Caco-2 (cell line): ENCODE measurements around the gene IL1RL1. TPM values are rescaled to one million over a fixed set of nuclear protein-coding genes. Genes with fewer than 3 reads are reported as not detected.

ENCODE experiments used
- BruUV-seq: library from RNA; stranded (reverse); fragments of 400-500 nt; replicated peaks from 2 replicates; lab custom pipeline; 2021; lab: Mats Ljungman, UMichigan
- CTCF ChIA-PET: fragments of 300-600 bp; sonication (Branson Sonifier 250); formaldehyde crosslinking; loops from one replicate; lab custom pipeline; 2022; ENCODE audit warnings: antibody characterized with exemption; lab: Charles Lee
- POLR2A ChIA-PET: fragments of 300-600 bp; sonication (Branson Sonifier 250); formaldehyde crosslinking; loops from one replicate; lab custom pipeline; 2022; ENCODE audit warnings: antibody characterized with exemption; lab: Charles Lee
- DNase-seq, 2 experiments: peaks; one replicate each; pipeline versions ENCODE4 v3.0.0 to v3.0.0-alpha.2; 2020 to 2022
- H3K27me3 ChIP-seq: replicated peaks from 2 replicates; pipeline ENCODE4 v1.6.0; 2011; ENCODE audit warnings: low read length; ENCODE audit not compliant: control insufficient read depth, insufficient read depth
- H3K36me3 ChIP-seq: 2 replicates; pipeline ENCODE4 v1.5.1; 2011; ENCODE audit warnings: low read length; ENCODE audit not compliant: control insufficient read depth, insufficient read depth
- H3K4me1 ChIP-seq: fragments of 250-450 bp; sonication (Bioruptor Pico); 2 replicates; pipeline ENCODE4 v1.5.1; 2020; ENCODE audit warnings: mild to moderate bottlenecking
- H3K4me3 ChIP-seq: 2 replicates; pipeline ENCODE4 v1.5.1; 2011; ENCODE audit warnings: low read depth, mild to moderate bottlenecking, control low read depth, low read length
- H3K9me3 ChIP-seq: fragments of 250-450 bp; sonication (Bioruptor Pico); 2 replicates; pipeline ENCODE4 v1.5.1; 2020; ENCODE audit warnings: mild to moderate bottlenecking, moderate library complexity
- H3K27ac Mint-ChIP-seq: one replicate; pipeline ENCODE4 v1.8.0; 2022; ENCODE audit warnings: mixed read lengths; ENCODE audit not compliant: unreplicated experiment
- H3K27me3 Mint-ChIP-seq: one replicate; pipeline ENCODE4 v1.8.0; 2022; ENCODE audit warnings: mixed read lengths; ENCODE audit not compliant: insufficient read depth, unreplicated experiment
- H3K36me3 Mint-ChIP-seq: one replicate; pipeline ENCODE4 v1.8.0; 2022; ENCODE audit warnings: mild to moderate bottlenecking, mixed read lengths; ENCODE audit not compliant: insufficient read depth, unreplicated experiment
- H3K4me1 Mint-ChIP-seq: one replicate; pipeline ENCODE4 v1.8.0; 2022; ENCODE audit warnings: low read depth, mixed read lengths; ENCODE audit not compliant: unreplicated experiment
- H3K4me3 Mint-ChIP-seq: one replicate; pipeline ENCODE4 v1.8.0; 2022; ENCODE audit warnings: mild to moderate bottlenecking, moderate library complexity, mixed read lengths; ENCODE audit not compliant: unreplicated experiment
- H3K9me3 Mint-ChIP-seq: one replicate; pipeline ENCODE4 v1.8.0; 2022; ENCODE audit warnings: mixed read lengths; ENCODE audit not compliant: unreplicated experiment
- CTCF ChIP-seq, 2 experiments: fragments of 200-600 bp in 1 of 2; IDR thresholded peaks; 1 replicate in 1 of 2; 2 replicates in 1 of 2; pipeline versions ENCODE4 v1.5.1 to v1.8.0; 2011 to 2022; ENCODE audit warnings: antibody characterized with exemption in 1 of 2, control low read depth in 1 of 2, inconsistent platforms in 1 of 2, low read depth in 1 of 2, low read length in 1 of 2, mild to moderate bottlenecking in 1 of 2, moderate library complexity in 1 of 2; ENCODE audit not compliant: insufficient read depth in 1 of 2, severe bottlenecking in 1 of 2, unreplicated experiment in 1 of 2
- intact Hi-C: fragments of 100-400 bp; cut with micrococcal nuclease; formaldehyde crosslinking; loops from one replicate; pipeline ENCODE4 v1.10.0; 2022; ENCODE audit not compliant: unreplicated experiment
- total RNA-seq: library from RNA; stranded (reverse); gene quantifications from 2 replicates; pipeline ENCODE4 v1.2.3, GENCODE V29; 2022

The IL1RL1 gene
- total RNA-seq, 1 experiment from 2014 or later = not detected

- Histone ChIP-seq H3K27me3 (no peaks in the 10 kb centered on the region), H3K4me1 (no peaks in the 10 kb centered on the region), H3K4me3 (no peak overlapping the region), H3K9me3 (no peaks in the 10 kb centered on the region; the same call in 1 of the 2 replicates), H3K36me3 (no peaks in the 10 kb centered on the region)
- Mint-ChIP-seq H3K27ac (no peak overlapping the region), H3K4me3 (no peak overlapping the region), H3K36me3 (no peaks in the 10 kb centered on the region), H3K27me3 (peaks cover 10% of the 10 kb centered on the region), H3K9me3 (peaks cover 13% of the 10 kb centered on the region), H3K4me1 (no peaks in the 10 kb centered on the region)
- no peak for DNase-seq
- BruUV-seq = no TSS peak
- no peak for TF ChIP-seq CTCF (IDR thresholded peaks at IDR 0.05; ENCODE audit: insufficient read depth in 1 of 2, low read depth in 1 of 2, low read length in 1 of 2, severe bottlenecking in 1 of 2, unreplicated experiment in 1 of 2)
- ChIA-PET CTCF (no interaction called here), POLR2A (no interaction called here)
- intact Hi-C loops = no loop called here
Measured at GRCh38 chr2:102276549-102277201, 34.7 kb upstream of the IL1RL1 start.

GRCh38 chr2:102277202-102277700 is 34.1 kb upstream of the IL1RL1 start:
- no peak overlapping the region for H3K4me3 Mint-ChIP-seq
- CTCF ChIA-PET = no interaction called here

More at GRCh38 chr2:102277202-102277700, 34.1 kb upstream of the IL1RL1 start:
- H3K9me3 ChIP-seq = no peaks in the 10 kb centered on the region; the same call in 1 of the 2 replicates
- H3K27me3 ChIP-seq = no peaks in the 10 kb centered on the region
- Mint-ChIP-seq H3K4me1 (no peaks in the 10 kb centered on the region), H3K27ac (no peak overlapping the region), H3K27me3 (peaks cover 10% of the 10 kb centered on the region), H3K36me3 (no peaks in the 10 kb centered on the region), H3K9me3 (peaks cover 13% of the 10 kb centered on the region)
- no TSS peak for BruUV-seq
- no peak for DNase-seq
- no peak overlapping the region for H3K4me3 ChIP-seq
- no peaks in the 10 kb centered on the region for H3K36me3 ChIP-seq
- TF ChIP-seq CTCF (IDR thresholded peaks at IDR 0.05; ENCODE audit: insufficient read depth in 1 of 2, low read depth in 1 of 2, low read length in 1 of 2, severe bottlenecking in 1 of 2, unreplicated experiment in 1 of 2) = no peak
- POLR2A ChIA-PET = no interaction called here
- no peaks in the 10 kb centered on the region for H3K4me1 ChIP-seq
- intact Hi-C loops = no loop called here
